ENCODE measurements around the gene RHOH. TPM values are rescaled to one million over a fixed set of nuclear protein-coding genes. Genes with fewer than 3 reads are reported as not detected.

Gene RHOH
- total and polyA plus RNA-seq, 9 of the 15 experiments (the other 6 are each of a cell fraction or from before 2014, with no cell fraction given) = 14.3 to 37.7 (median 23.2) TPM

DNA sequence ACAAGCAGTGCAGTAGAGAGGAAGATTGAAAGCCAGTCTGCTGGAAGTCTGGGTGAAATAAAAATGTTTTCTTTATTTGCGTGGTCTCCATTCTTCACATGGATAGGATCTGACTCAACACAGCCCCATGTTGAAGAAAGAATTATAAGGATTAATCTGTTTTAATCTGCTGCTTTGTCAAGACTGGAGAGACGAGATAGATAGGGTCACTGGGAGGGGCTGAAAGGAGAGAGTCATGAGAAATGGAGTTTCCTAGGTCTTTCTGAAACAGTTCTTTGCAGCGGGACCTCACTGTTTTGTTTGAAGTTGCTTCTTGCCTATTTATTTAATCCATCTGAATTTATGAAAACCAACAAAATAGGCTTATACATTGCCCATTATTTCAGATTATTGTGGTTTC is 32.4 kb upstream of the RHOH start:
- Histone ChIP-seq H3K27me3 (ENCODE audit: control insufficient read depth in 2 of 2, insufficient read depth in 2 of 2, low read length in 2 of 2) (no peaks in the 10 kb centered on the region), H2AFZ (ENCODE audit: low read depth, low read length) (no peak overlapping the region), H3K79me2 (ENCODE audit: control insufficient read depth, insufficient read depth, low read length) (no peaks in the 10 kb centered on the region), H3K9me1 (ENCODE audit: control insufficient read depth, insufficient read depth, low read length) (no peaks in the 10 kb centered on the region), H3K36me3 (ENCODE audit: control insufficient read depth, insufficient read depth, low read length) (no peaks in the 10 kb centered on the region), H3K9ac (ENCODE audit: insufficient read depth in 1 of 2, low read depth in 2 of 2, low read length in 2 of 2) (no peak overlapping the region), H4K20me1 (replicated peaks; ENCODE audit: control insufficient read depth, insufficient read depth, low read length) (no peaks in the 10 kb centered on the region), H3K4me2 (ENCODE audit: insufficient read depth, low read length) (no peak overlapping the region), H3K4me3 (no peak overlapping the region), H3K4me1 (replicated peaks in 1 of 2; ENCODE audit: control insufficient read depth in 2 of 2, insufficient read depth in 2 of 2, low read length in 2 of 2) (peaks cover 0 to 8% of the 10 kb centered on the region in 2 experiments; a peak in 1 of 5 replicates), H3K27ac (ENCODE audit: extremely low read depth, low read depth, low read length) (no peak overlapping the region), H3K9me3 (replicated peaks; ENCODE audit: control insufficient read depth, insufficient read depth, low read depth, low read length) (no peaks in the 10 kb centered on the region; the same call in 1 of the 2 replicates)
- BruUV-seq (replicated peaks) = no TSS peak
- POLR2A ChIA-PET = no interaction called here
- CTCF ChIA-PET (ENCODE audit: low intra/inter-chr PET ratio) = no interaction called here
- no peak for TF ChIP-seq RUNX1 (IDR thresholded peaks at IDR 0.05; ENCODE audit: low read depth)
- no peak for TF ChIP-seq TAF9B (IDR thresholded peaks at IDR 0.05; ENCODE audit: partially characterized antibody)
- no peak for TF ChIP-seq POLR3A (IDR thresholded peaks at IDR 0.05; ENCODE audit: borderline replicate concordance, extremely low read depth, insufficient read depth, insufficient read length)
- TF ChIP-seq TEAD4 (IDR thresholded peaks at IDR 0.05; ENCODE audit: low read length) = no peak
- no peak for TF ChIP-seq TEAD4 (CRISPR knock-in tag; IDR thresholded peaks at IDR 0.05; ENCODE audit: borderline replicate concordance)
- no peak for TF ChIP-seq ZNF398 (CRISPR knock-in tag; IDR thresholded peaks at IDR 0.05)
- TF ChIP-seq MLLT1 (IDR thresholded peaks at IDR 0.05) = no peak
- DNase-seq (ENCODE audit: extremely low read depth in 1 of 4, low spot score in 3 of 4) = no peak
- intact Hi-C loops (cut with micrococcal nuclease) (no loop called here), in situ Hi-C loops (cut with MboI) (no loop called here)
- peak; percentile 68 for ATAC-seq
- FAIRE-seq = no peak
- WGBS (ENCODE audit: insufficient coverage, low coverage, missing lambda C conversion rate) = 18% methylated on average over 3 of the region's 3 CpGs

Measured in K562 (cell line).